Panc1 (cell line): ENCODE results near the gene ZCCHC7.

Experiments
- CTCF ChIP-seq: fragments of 450-650 bp; IDR thresholded peaks from 2 replicates; pipeline ENCODE4 v1.5.1; 2017; ENCODE audit warnings: mild to moderate bottlenecking
- SIN3A ChIP-seq: IDR thresholded peaks from 2 replicates; pipeline ENCODE4 v1.6.1; 2012; ENCODE audit warnings: low read depth, mild to moderate bottlenecking, low read length, moderate library complexity, borderline replicate concordance; ENCODE audit not compliant: insufficient read depth

- no peak for TF ChIP-seq SIN3A
- TF ChIP-seq CTCF = no peak
These were observed 180.9 kb downstream of the ZCCHC7 start for GRCh38 chr9:37301042-37301853.
